ENCODE results near the gene MRPS12. TPM values are rescaled to one million over a fixed set of nuclear protein-coding genes. Genes with fewer than 3 reads are reported as not detected.

The MRPS12 gene
- polyA plus RNA-seq, 3 donors, result 17.2 to 81.5 (median 73.0) TPM

GRCh38 chr19:38974624-38975213 lies 44.0 kb downstream of the MRPS12 start:
- H4K20me1 ChIP-seq (ENCODE audit: insufficient read depth, low read length), result no peaks in the 10 kb centered on the region
- H3K27me3 Mint-ChIP-seq (ENCODE audit: low read depth in 3 of 3), result peaks cover 29 to 45% (median 42%) of the 10 kb centered on the region in 3 donors
- H3K4me3 ChIP-seq (replicated peaks in 1 of 3; ENCODE audit: low read depth in 2 of 3, low read length in 3 of 3), result no peak overlapping the region
- H3K4me1 ChIP-seq (ENCODE audit: control insufficient read depth in 1 of 2, insufficient read depth in 2 of 2, low read length in 2 of 2), result no peaks in the 10 kb centered on the region
- peak overlapping the region in 1 of 2 donors; percentile 61 for H3K4me3 Mint-ChIP-seq
- H3K27ac ChIP-seq (ENCODE audit: low read depth in 1 of 2, low read length in 2 of 2), result no peak overlapping the region
- no peak for DNase-seq
- TF ChIP-seq CTCF (IDR thresholded peaks at IDR 0.05), result no peak
- WGBS (ENCODE audit: insufficient coverage), result 87% methylated on average over 11 of the region's 19 CpGs
- H3K4me1 Mint-ChIP-seq, result peaks cover 4% of the 10 kb centered on the region
- peaks cover 0 to 1% of the 10 kb centered on the region in 2 donors for H3K36me3 Mint-ChIP-seq
- peaks cover 14 to 27% of the 10 kb centered on the region in 2 donors for H3K27me3 ChIP-seq (ENCODE audit: control insufficient read depth in 2 of 2, insufficient read depth in 2 of 2, low read length in 2 of 2)
- no peak overlapping the region for H3K9ac ChIP-seq (ENCODE audit: insufficient read depth, low read length, poor library complexity, severe bottlenecking)
- no peaks in the 10 kb centered on the region for H3K79me2 ChIP-seq (ENCODE audit: insufficient read depth, low read length)
- H3K27ac Mint-ChIP-seq, result no peak overlapping the region
- peaks cover 0 to 11% (median 8%) of the 10 kb centered on the region in 7 donors for H3K9me3 Mint-ChIP-seq
- no peaks in the 10 kb centered on the region for H3K36me3 ChIP-seq (replicated peaks in 1 of 2; ENCODE audit: control insufficient read depth in 1 of 2, insufficient read depth in 2 of 2, low read length in 2 of 2)
- H2AFZ ChIP-seq (ENCODE audit: insufficient read depth, low read depth, low read length, poor library complexity, severe bottlenecking), result no peak overlapping the region
- intact Hi-C loops (cut with micrococcal nuclease), result no loop called here
- H3K9me3 ChIP-seq (replicated peaks in 1 of 2; ENCODE audit: control insufficient read depth in 1 of 2, insufficient read depth in 1 of 2, low read length in 2 of 2), result peaks cover 1 to 9% of the 10 kb centered on the region in 2 donors
- H3K4me2 ChIP-seq (replicated peaks; ENCODE audit: extremely low read depth, low read length, poor library complexity, severe bottlenecking), result no peak overlapping the region

GRCh38 chr19:38975214-38975860 lies 44.6 kb downstream of the MRPS12 start, which contains the start of gene FBXO17:
Gene FBXO17, minus strand, starts transcription at chr19:38975742. Its CDS starts 25,423 bp downstream, at chr19:38950319.
- Histone ChIP-seq H3K9me3 (replicated peaks in 1 of 2; ENCODE audit: control insufficient read depth in 1 of 2, insufficient read depth in 1 of 2, low read length in 2 of 2) (peaks cover 7 to 10% of the 10 kb centered on the region in 2 donors), H3K79me2 (ENCODE audit: insufficient read depth, low read length) (no peaks in the 10 kb centered on the region), H2AFZ (ENCODE audit: insufficient read depth, low read depth, low read length, poor library complexity, severe bottlenecking) (no peak within 1 kb of the TSS), H3K9ac (ENCODE audit: insufficient read depth, low read length, poor library complexity, severe bottlenecking) (no peak within 1 kb of the TSS), H3K27ac (ENCODE audit: low read depth in 1 of 2, low read length in 2 of 2) (no peak within 1 kb of the TSS), H3K4me3 (replicated peaks in 1 of 3; ENCODE audit: low read depth in 2 of 3, low read length in 3 of 3) (no peak within 1 kb of the TSS), H3K4me1 (ENCODE audit: control insufficient read depth in 1 of 2, insufficient read depth in 2 of 2, low read length in 2 of 2) (no peaks in the 10 kb centered on the region), H3K27me3 (ENCODE audit: control insufficient read depth in 2 of 2, insufficient read depth in 2 of 2, low read length in 2 of 2) (peaks cover 14 to 27% of the 10 kb centered on the region in 2 donors), H3K36me3 (replicated peaks in 1 of 2; ENCODE audit: control insufficient read depth in 1 of 2, insufficient read depth in 2 of 2, low read length in 2 of 2) (no peaks in the 10 kb centered on the region), H3K4me2 (replicated peaks; ENCODE audit: extremely low read depth, low read length, poor library complexity, severe bottlenecking) (no peak within 1 kb of the TSS), H4K20me1 (ENCODE audit: insufficient read depth, low read length) (no peaks in the 10 kb centered on the region)
- H3K27ac Mint-ChIP-seq, result peak within 1 kb of the TSS in 1 of 7 donors; percentile 50
- no peak for DNase-seq
- H3K27me3 Mint-ChIP-seq (ENCODE audit: low read depth in 3 of 3), result peaks cover 29 to 46% (median 42%) of the 10 kb centered on the region in 3 donors
- 13% methylated on average over 55 of the region's 63 CpGs for WGBS (ENCODE audit: insufficient coverage)
- H3K4me1 Mint-ChIP-seq, result peaks cover 4% of the 10 kb centered on the region
- peak within 1 kb of the TSS; percentile 34 to 77 for H3K4me3 Mint-ChIP-seq
- H3K9me3 Mint-ChIP-seq, result peaks cover 5 to 16% (median 14%) of the 10 kb centered on the region in 7 donors
- TF ChIP-seq CTCF (IDR thresholded peaks at IDR 0.05), result no peak
- intact Hi-C loops (cut with micrococcal nuclease), result no loop called here
- H3K36me3 Mint-ChIP-seq, result peaks cover 0 to 1% of the 10 kb centered on the region in 2 donors
